K562 (cell line): ENCODE results near the gene EDDM13. TPM values are rescaled to one million over a fixed set of nuclear protein-coding genes. Genes with fewer than 3 reads are reported as not detected.
A peak's percentile ranks its signal among the peaks of the same experiment; 100 is the strongest.

Experiments used
- CHD4 ChIP-seq: fragments of 200-600 bp; sonication (generic); IDR thresholded peaks from 3 replicates; pipeline ENCODE4 v1.6.1; 2012; ENCODE audit warnings: low read depth, mild to moderate bottlenecking, mixed read lengths, low read length, inconsistent platforms; ENCODE audit not compliant: insufficient read depth, insufficient replicate concordance, poor library complexity, severe bottlenecking
- FOXK2 ChIP-seq, 2 experiments: fragments of 450-650 bp; IDR thresholded peaks in 1 of 2; conservative IDR thresholded peaks in 1 of 2; 2 replicates each; pipeline ENCODE4 v1.6.1; 2016; ENCODE audit warnings: low read depth in 2 of 2, mild to moderate bottlenecking in 1 of 2
- LCOR ChIP-seq: sonication (generic); formaldehyde crosslinking; IDR thresholded peaks from 2 replicates; pipeline ENCODE4 v1.8.0; 2022; ENCODE audit warnings: mild to moderate bottlenecking, missing genetic modification reagents
- MEF2D ChIP-seq: conservative IDR thresholded peaks from 2 replicates; pipeline ENCODE4 v1.6.1; 2016; ENCODE audit warnings: low read depth, missing genetic modification characterization, missing compliant biosample characterization
- RBM15 ChIP-seq: fragments of 200-400 bp; formaldehyde crosslinking; IDR thresholded peaks from 2 replicates; pipeline ENCODE4 v1.6.1; 2018; ENCODE audit warnings: mild to moderate bottlenecking, low read length, moderate library complexity; ENCODE audit not compliant: insufficient read depth
- SAP30 ChIP-seq: fragments of 200-600 bp; sonication (generic); IDR thresholded peaks from 2 replicates; pipeline ENCODE4 v1.6.1; 2012; ENCODE audit warnings: borderline replicate concordance, low read depth, mild to moderate bottlenecking, moderate library complexity, low read length, control low read depth, inconsistent platforms; ENCODE audit not compliant: insufficient read depth, poor library complexity, severe bottlenecking
- THAP12 ChIP-seq: fragments of 250-450 bp; sonication (Bioruptor Pico); IDR thresholded peaks from 2 replicates; pipeline ENCODE4 v1.9.0; 2021; ENCODE audit warnings: mild to moderate bottlenecking, inconsistent platforms
- UBTF ChIP-seq, 2 experiments: IDR thresholded peaks; 2 replicates each; pipeline ENCODE4 v1.6.1; 2012; ENCODE audit warnings: improper control_type of control experiment in 2 of 2, low read depth in 2 of 2, low read length in 2 of 2, borderline replicate concordance in 1 of 2
- ZNF384 ChIP-seq: IDR thresholded peaks from 2 replicates; pipeline ENCODE4 v1.6.1; 2012; ENCODE audit warnings: low read depth, low read length, improper control_type of control experiment
- ZNF592 ChIP-seq: fragments of 450-650 bp; IDR thresholded peaks from 2 replicates; pipeline ENCODE4 v1.6.1; 2017; ENCODE audit warnings: antibody characterized with exemption, mild to moderate bottlenecking
- ZSCAN29 ChIP-seq: fragments of 450-650 bp; IDR thresholded peaks from 2 replicates; pipeline ENCODE4 v1.6.1; 2017
- polyA plus RNA-seq, 8 experiments: library from polyadenylated mRNA; depleted of rRNA in 4 of 8; stranded (reverse) in 5 of 8; unstranded in 3 of 8; fragments of >200 nt; fragmentation: Nextera tagmentation in 2 of 8; fragmentation: Illumina TruSeq in 1 of 8; extraction: Ambion mirVana in 2 of 8; extraction: Trizol in 1 of 8; gene quantifications; 2 replicates each; pipeline versions ENCODE4 v1.2.1 to v1.2.3, GENCODE V29; 2011 to 2014; ENCODE audit warnings: inconsistent platforms in 1 of 8, missing spikeins in 1 of 8
- total RNA-seq, 7 experiments: library from RNA; depleted of rRNA in 6 of 7; stranded (reverse); fragments of >200 nt in 6 of 7; fragmentation: Illumina TruSeq in 2 of 7; extraction: Trizol in 2 of 7; gene quantifications; 2 replicates each; pipeline versions ENCODE4 v1.2.1 to v1.2.3, GENCODE V29; 2011 to 2021; ENCODE audit warnings: low replicate concordance in 1 of 7

EDDM13 gene
- total and polyA plus RNA-seq, 9 of the 15 experiments (the other 6 are each of a cell fraction or from before 2014, with no cell fraction given): 2.0 to 7.7 (median 4.1) TPM

GRCh38 chr19:56324436-56324835 is 51.9 kb downstream of the EDDM13 start (continued):
- TF ChIP-seq ZSCAN29 (no peak), FOXK2 (conservative IDR thresholded peaks at IDR 0.05 in 1 of 2, IDR thresholded peaks at IDR 0.05 in 1 of 2; ENCODE audit: low read depth in 2 of 2) (no peak; a peak in 1 of 4 replicates), UBTF (IDR thresholded peaks at IDR 0.05; ENCODE audit: borderline replicate concordance in 1 of 2, low read depth in 2 of 2, low read length in 2 of 2) (no peak), CHD4 (no peak), RBM15 (no peak), SAP30 (no peak), THAP12 (CRISPR knock-in tag) (no peak), LCOR (CRISPR knock-in tag) (no peak), ZNF384 (peak; percentile 62), MEF2D (tag) (peak; percentile 48; the same call in 1 of the 2 replicates), ZNF592 (no peak)
